SK-N-SH (cell line): ENCODE data around the gene TPCN2. TPM values are rescaled to one million over a fixed set of nuclear protein-coding genes. Genes with fewer than 3 reads are reported as not detected.

Experiments used
- CTCF ChIA-PET: fragments of 300-600, 350-600 bp; formaldehyde crosslinking; extraction: SDS; loops from one replicate; lab custom pipeline; 2021; lab: Yijun Ruan, JAX
- POLR2A ChIA-PET: fragments of 350-600 bp; sonication (Branson Sonifier 250); formaldehyde crosslinking; extraction: SDS; loops from one replicate; lab custom pipeline; 2020; ENCODE audit warnings: antibody characterized with exemption, inconsistent platforms; lab: Yijun Ruan, JAX
- DNase-seq: peaks from one replicate; pipeline ENCODE4 v3.0.0; 2012
- H2AFZ ChIP-seq: fragments of 200-600 bp; sonication (generic); 2 replicates; pipeline ENCODE4 v1.8.1; 2016; ENCODE audit warnings: antibody characterized with exemption, mild to moderate bottlenecking, low read depth
- H3F3A ChIP-seq: fragments of 200-600 bp; sonication (generic); replicated peaks from 2 replicates; pipeline ENCODE3; 2016; ENCODE audit warnings: antibody characterized with exemption, mild to moderate bottlenecking; ENCODE audit not compliant: insufficient read depth
- H3K27ac ChIP-seq, 2 experiments: fragments of 200-500 bp in 1 of 2; fragments of 200-600 bp in 1 of 2; sonication (Bioruptor generic) in 1 of 2; sonication (generic), shearing (Covaris generic) in 1 of 2; 2 replicates each; pipeline versions ENCODE4 v1.5.1 to v1.6.1; 2014 to 2016; ENCODE audit warnings: low read depth in 2 of 2, inconsistent platforms in 1 of 2, low read length in 1 of 2, mild to moderate bottlenecking in 1 of 2, mixed read lengths in 1 of 2
- H3K27me3 ChIP-seq: fragments of 200-600 bp; sonication (generic), shearing (Covaris generic); 2 replicates; pipeline ENCODE4 v1.6.1; 2016; ENCODE audit warnings: mixed run types; ENCODE audit not compliant: insufficient read depth
- H3K36me3 ChIP-seq, 2 experiments: fragments of 200-500 bp in 1 of 2; fragments of 200-600 bp in 1 of 2; sonication (Bioruptor generic) in 1 of 2; sonication (generic) in 1 of 2; replicated peaks in 1 of 2; 2 replicates each; pipeline versions ENCODE3 to v1.5.1; 2014 to 2016; ENCODE audit warnings: low read length in 1 of 2, mild to moderate bottlenecking in 1 of 2; ENCODE audit not compliant: insufficient read depth in 2 of 2, control insufficient read depth in 1 of 2
- H3K4me1 ChIP-seq, 2 experiments: fragments of 200-500 bp in 1 of 2; fragments of 200-600 bp in 1 of 2; sonication (Bioruptor generic) in 1 of 2; sonication (generic), shearing (Covaris generic) in 1 of 2; 2 replicates each; pipeline versions ENCODE4 v1.5.1 to v1.6.1; 2014 to 2016; ENCODE audit warnings: low read depth in 1 of 2, low read length in 1 of 2, mixed run types in 1 of 2; ENCODE audit not compliant: insufficient read depth in 2 of 2, control insufficient read depth in 1 of 2
- H3K4me2 ChIP-seq: fragments of 200-600 bp; sonication (generic), shearing (Covaris generic); 2 replicates; pipeline ENCODE4 v1.6.1; 2017; ENCODE audit warnings: mixed run types
- H3K4me3 ChIP-seq, 2 experiments: fragments of 200-500 bp in 1 of 2; fragments of 200-600 bp in 1 of 2; sonication (Bioruptor generic) in 1 of 2; sonication (generic), shearing (Covaris generic) in 1 of 2; 2 replicates each; pipeline versions ENCODE4 v1.5.1 to v1.8.1; 2014 to 2016; ENCODE audit warnings: low read depth in 2 of 2, inconsistent platforms in 1 of 2, low read length in 1 of 2, mild to moderate bottlenecking in 1 of 2, mixed read lengths in 1 of 2, moderate library complexity in 1 of 2
- H3K79me2 ChIP-seq: fragments of 200-600 bp; sonication (generic); 2 replicates; pipeline ENCODE4 v1.8.1; 2017; ENCODE audit warnings: mild to moderate bottlenecking; ENCODE audit not compliant: insufficient read depth
- H3K9ac ChIP-seq: fragments of 200-600 bp; sonication (generic); 2 replicates; pipeline ENCODE4 v1.6.1; 2017; ENCODE audit warnings: mixed run types
- H3K9me2 ChIP-seq: fragments of 200-600 bp; sonication (generic); 2 replicates; pipeline ENCODE4 v1.6.1; 2017; ENCODE audit warnings: mixed run types
- H3K9me3 ChIP-seq: fragments of 200-600 bp; sonication (generic); 2 replicates; pipeline ENCODE4 v1.6.1; 2017; ENCODE audit warnings: mixed run types, mild to moderate bottlenecking, moderate library complexity
- H4K20me1 ChIP-seq: fragments of 200-600 bp; sonication (generic); 2 replicates; pipeline ENCODE4 v1.6.1; 2017; ENCODE audit warnings: mild to moderate bottlenecking, mixed run types; ENCODE audit not compliant: insufficient read depth
- ELF1 ChIP-seq: IDR thresholded peaks from 2 replicates; pipeline ENCODE4 v1.4.0; 2012
- EZH2phosphoT487 ChIP-seq: fragments of 200-600 bp; sonication (generic); IDR thresholded peaks from 2 replicates; pipeline ENCODE4 v1.6.1; 2017; ENCODE audit warnings: low read depth, mixed run types, mild to moderate bottlenecking, antibody characterized with exemption, moderate library complexity, borderline replicate concordance
- FOXJ3 ChIP-seq: sonication (generic); formaldehyde crosslinking; IDR thresholded peaks from 2 replicates; pipeline ENCODE4 v1.5.1; 2020; ENCODE audit warnings: mild to moderate bottlenecking, missing genetic modification reagents
- FOXM1 ChIP-seq: IDR thresholded peaks from 2 replicates; pipeline ENCODE4 v1.4.0; 2012; ENCODE audit warnings: low read depth, mild to moderate bottlenecking
- GABPA ChIP-seq: IDR thresholded peaks from 2 replicates; pipeline ENCODE4 v1.4.0; 2012; ENCODE audit warnings: low read depth, mild to moderate bottlenecking
- GATA2 ChIP-seq: sonication (generic); formaldehyde crosslinking; IDR thresholded peaks from 2 replicates; pipeline ENCODE4 v1.5.0; 2020; ENCODE audit warnings: mild to moderate bottlenecking, missing genetic modification reagents
- MEF2A ChIP-seq: IDR thresholded peaks from 2 replicates; pipeline ENCODE4 v1.4.0; 2012; ENCODE audit warnings: low read depth, borderline replicate concordance
- RXRA ChIP-seq: IDR thresholded peaks from 2 replicates; pipeline ENCODE4 v1.4.0; 2012; ENCODE audit warnings: low read depth, mild to moderate bottlenecking, borderline replicate concordance
- TCF12 ChIP-seq: IDR thresholded peaks from 2 replicates; pipeline ENCODE4 v1.4.0; 2012
- YY1 ChIP-seq: IDR thresholded peaks from 2 replicates; pipeline ENCODE4 v1.4.0; 2012; ENCODE audit warnings: low read depth, mild to moderate bottlenecking
- WGBS: methylation state at CpG from one replicate; pipeline ENCODE4 v1.1.6; 2017; ENCODE audit warnings: low lambda C conversion rate; 5-methylcytosine and 5-hydroxymethylcytosine counted together
- polyA plus RNA-seq, 3 experiments: library from polyadenylated mRNA; depleted of rRNA; stranded (reverse); fragments of >200 nt; gene quantifications; 2 replicates each; pipeline ENCODE4 v1.2.3, GENCODE V29; 2012
- TF ChIP-seq, protein P1 (sequence below): fragments of 200-600 bp; sonication (generic); IDR thresholded peaks from 2 replicates; pipeline ENCODE4 v1.6.1; 2017; ENCODE audit warnings: antibody characterized with exemption, mild to moderate bottlenecking, moderate library complexity
- TF ChIP-seq, protein P2 (sequence below): fragments of 150-350 bp; IDR thresholded peaks from 2 replicates; pipeline ENCODE4 v1.6.1; 2016; ENCODE audit warnings: mild to moderate bottlenecking, low read depth, low read length
- TF ChIP-seq, protein P3 (sequence below): IDR thresholded peaks from 2 replicates; pipeline ENCODE4 v1.6.1; 2012; ENCODE audit warnings: mild to moderate bottlenecking, low read depth, low read length, moderate library complexity

The TPCN2 gene
- polyA plus RNA-seq, 1 of the 3 experiments (the other 2 are of a cell fraction): 8.7 TPM

DNA sequence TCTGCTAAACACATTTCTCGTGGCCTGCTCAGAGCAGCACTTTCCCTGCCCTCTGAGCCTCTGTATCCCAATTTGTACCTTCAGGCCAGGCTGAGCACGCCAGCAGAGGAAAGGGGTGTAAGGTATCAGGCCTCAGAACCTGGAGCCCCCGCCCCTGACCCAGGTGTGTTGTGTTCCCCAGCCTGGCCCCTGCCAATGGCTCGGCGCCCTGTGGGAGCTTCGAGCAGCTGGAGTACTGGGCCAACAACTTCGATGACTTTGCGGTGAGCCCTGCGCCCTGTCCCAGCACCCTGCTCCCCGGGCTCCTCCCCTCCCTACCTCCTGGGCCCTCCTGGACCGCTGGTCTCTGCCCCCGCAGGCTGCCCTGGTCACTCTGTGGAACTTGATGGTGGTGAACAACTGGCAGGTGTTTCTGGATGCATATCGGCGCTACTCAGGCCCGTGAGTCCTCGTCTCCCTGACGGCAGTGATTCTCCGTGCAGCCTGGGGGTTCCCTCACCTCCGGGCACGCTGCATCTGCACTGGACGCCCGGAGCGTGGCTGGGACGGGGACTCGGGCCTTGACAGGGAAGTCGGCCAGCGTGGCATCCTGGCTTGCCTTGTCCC is 36.9 kb downstream of the TPCN2 start:
- no peak for DNase-seq
- no peaks in the 10 kb centered on the region for H3K27me3 ChIP-seq
- no peaks in the 10 kb centered on the region for H3K79me2 ChIP-seq
- no peaks in the 10 kb centered on the region for H3K9me3 ChIP-seq
- H3K4me2 ChIP-seq: no peak overlapping the region
- H3K4me3 ChIP-seq: no peak overlapping the region
- TF ChIP-seq GATA2 (CRISPR knock-in tag) (no peak), MEF2A (no peak), YY1 (no peak)
- TF ChIP-seq, protein P1, sequence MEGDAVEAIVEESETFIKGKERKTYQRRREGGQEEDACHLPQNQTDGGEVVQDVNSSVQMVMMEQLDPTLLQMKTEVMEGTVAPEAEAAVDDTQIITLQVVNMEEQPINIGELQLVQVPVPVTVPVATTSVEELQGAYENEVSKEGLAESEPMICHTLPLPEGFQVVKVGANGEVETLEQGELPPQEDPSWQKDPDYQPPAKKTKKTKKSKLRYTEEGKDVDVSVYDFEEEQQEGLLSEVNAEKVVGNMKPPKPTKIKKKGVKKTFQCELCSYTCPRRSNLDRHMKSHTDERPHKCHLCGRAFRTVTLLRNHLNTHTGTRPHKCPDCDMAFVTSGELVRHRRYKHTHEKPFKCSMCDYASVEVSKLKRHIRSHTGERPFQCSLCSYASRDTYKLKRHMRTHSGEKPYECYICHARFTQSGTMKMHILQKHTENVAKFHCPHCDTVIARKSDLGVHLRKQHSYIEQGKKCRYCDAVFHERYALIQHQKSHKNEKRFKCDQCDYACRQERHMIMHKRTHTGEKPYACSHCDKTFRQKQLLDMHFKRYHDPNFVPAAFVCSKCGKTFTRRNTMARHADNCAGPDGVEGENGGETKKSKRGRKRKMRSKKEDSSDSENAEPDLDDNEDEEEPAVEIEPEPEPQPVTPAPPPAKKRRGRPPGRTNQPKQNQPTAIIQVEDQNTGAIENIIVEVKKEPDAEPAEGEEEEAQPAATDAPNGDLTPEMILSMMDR: no peak
- WGBS: 93% methylated on average over 15 of the region's 27 CpGs
- H3K4me1 ChIP-seq: peaks cover 0 to 8% of the 10 kb centered on the region in 2 experiments; a peak in 3 of 4 replicates
- peaks cover 6% of the 10 kb centered on the region for H3F3A ChIP-seq
- POLR2A ChIA-PET: no interaction called here
- H3K9ac ChIP-seq: no peak overlapping the region
- CTCF ChIA-PET: interaction anchor here (5.8 kb wide), 1 partner anchor 14 kb away, joined by 49 read pairs; no protein-coding TSS in a partner anchor
- H3K27ac ChIP-seq: no peak overlapping the region
- H4K20me1 ChIP-seq: peaks cover 6% of the 10 kb centered on the region
- H2AFZ ChIP-seq: no peak overlapping the region
- H3K36me3 ChIP-seq: peaks cover 0 to 20% of the 10 kb centered on the region in 2 experiments
- no peaks in the 10 kb centered on the region for H3K9me2 ChIP-seq

DNA sequence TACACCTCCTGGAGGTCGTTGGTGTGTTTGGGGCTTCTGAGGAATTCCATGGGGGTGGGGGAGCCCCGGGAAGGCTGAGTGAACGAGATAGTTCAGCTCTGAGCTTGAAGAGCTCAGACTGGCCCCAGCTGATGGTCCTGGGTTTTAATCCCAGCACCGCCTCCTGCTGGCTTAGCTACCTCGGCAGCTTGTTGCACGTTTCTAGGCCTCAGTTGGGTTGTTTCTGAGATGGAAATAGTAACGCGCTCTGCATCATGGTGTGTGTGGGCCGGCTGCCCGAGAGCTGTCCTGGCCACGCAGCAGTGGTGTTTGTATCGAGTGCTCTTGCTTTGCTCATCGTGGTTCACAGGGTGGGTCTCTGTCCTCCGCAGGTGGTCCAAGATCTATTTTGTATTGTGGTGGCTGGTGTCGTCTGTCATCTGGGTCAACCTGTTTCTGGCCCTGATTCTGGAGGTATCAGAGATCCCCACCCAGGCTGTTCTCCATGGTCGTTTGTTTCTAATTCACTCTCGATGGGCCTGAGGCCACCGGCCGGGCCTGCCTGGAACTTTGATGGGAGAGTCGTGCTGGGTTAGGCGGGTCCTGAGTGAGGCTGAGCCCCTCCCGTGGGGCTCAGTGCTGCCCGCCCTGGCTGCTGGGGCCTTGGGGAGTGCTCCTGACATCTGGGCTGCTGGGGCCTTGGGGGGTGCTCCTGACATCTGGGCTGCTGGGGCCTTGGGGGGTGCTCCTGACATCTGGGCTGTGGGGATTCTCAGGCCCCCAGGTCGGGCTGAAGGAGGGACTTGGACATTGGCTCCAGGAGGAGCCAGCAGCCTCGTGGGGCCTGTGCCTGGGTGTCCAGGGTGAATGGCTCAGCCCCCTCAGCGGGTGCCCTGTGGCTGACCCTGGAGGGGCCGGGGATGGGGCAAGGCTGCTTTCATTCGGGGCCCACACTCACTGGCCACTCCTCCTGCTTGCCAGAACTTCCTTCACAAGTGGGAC is 37.7 kb downstream of the TPCN2 start:
- H3K9ac ChIP-seq: no peak overlapping the region
- TF ChIP-seq, protein P2, sequence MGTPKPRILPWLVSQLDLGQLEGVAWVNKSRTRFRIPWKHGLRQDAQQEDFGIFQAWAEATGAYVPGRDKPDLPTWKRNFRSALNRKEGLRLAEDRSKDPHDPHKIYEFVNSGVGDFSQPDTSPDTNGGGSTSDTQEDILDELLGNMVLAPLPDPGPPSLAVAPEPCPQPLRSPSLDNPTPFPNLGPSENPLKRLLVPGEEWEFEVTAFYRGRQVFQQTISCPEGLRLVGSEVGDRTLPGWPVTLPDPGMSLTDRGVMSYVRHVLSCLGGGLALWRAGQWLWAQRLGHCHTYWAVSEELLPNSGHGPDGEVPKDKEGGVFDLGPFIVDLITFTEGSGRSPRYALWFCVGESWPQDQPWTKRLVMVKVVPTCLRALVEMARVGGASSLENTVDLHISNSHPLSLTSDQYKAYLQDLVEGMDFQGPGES: no peak
- TF ChIP-seq FOXM1: no peak
- no peak for TF ChIP-seq YY1
- no peak for TF ChIP-seq GABPA
- TF ChIP-seq, protein P3, sequence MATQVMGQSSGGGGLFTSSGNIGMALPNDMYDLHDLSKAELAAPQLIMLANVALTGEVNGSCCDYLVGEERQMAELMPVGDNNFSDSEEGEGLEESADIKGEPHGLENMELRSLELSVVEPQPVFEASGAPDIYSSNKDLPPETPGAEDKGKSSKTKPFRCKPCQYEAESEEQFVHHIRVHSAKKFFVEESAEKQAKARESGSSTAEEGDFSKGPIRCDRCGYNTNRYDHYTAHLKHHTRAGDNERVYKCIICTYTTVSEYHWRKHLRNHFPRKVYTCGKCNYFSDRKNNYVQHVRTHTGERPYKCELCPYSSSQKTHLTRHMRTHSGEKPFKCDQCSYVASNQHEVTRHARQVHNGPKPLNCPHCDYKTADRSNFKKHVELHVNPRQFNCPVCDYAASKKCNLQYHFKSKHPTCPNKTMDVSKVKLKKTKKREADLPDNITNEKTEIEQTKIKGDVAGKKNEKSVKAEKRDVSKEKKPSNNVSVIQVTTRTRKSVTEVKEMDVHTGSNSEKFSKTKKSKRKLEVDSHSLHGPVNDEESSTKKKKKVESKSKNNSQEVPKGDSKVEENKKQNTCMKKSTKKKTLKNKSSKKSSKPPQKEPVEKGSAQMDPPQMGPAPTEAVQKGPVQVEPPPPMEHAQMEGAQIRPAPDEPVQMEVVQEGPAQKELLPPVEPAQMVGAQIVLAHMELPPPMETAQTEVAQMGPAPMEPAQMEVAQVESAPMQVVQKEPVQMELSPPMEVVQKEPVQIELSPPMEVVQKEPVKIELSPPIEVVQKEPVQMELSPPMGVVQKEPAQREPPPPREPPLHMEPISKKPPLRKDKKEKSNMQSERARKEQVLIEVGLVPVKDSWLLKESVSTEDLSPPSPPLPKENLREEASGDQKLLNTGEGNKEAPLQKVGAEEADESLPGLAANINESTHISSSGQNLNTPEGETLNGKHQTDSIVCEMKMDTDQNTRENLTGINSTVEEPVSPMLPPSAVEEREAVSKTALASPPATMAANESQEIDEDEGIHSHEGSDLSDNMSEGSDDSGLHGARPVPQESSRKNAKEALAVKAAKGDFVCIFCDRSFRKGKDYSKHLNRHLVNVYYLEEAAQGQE: no peak
- no peak for TF ChIP-seq RXRA
- no peak for TF ChIP-seq MEF2A
- no peak for TF ChIP-seq ELF1
- no peak for TF ChIP-seq EZH2phosphoT487
- TF ChIP-seq, protein P1: no peak
- TF ChIP-seq TCF12: no peak
- TF ChIP-seq FOXJ3 (CRISPR knock-in tag): no peak
- TF ChIP-seq, all 33 proteins: peak for 0
- Histone ChIP-seq H3K4me2 (no peak overlapping the region), H3K27me3 (no peaks in the 10 kb centered on the region), H4K20me1 (peaks cover 6% of the 10 kb centered on the region), H3K9me3 (no peaks in the 10 kb centered on the region), H3K27ac (no peak overlapping the region), H3K36me3 (peaks cover under 1 to 20% of the 10 kb centered on the region in 2 experiments), H3K4me3 (no peak overlapping the region), H3K9me2 (no peaks in the 10 kb centered on the region), H3F3A (peaks cover 6% of the 10 kb centered on the region), H2AFZ (no peak overlapping the region), H3K79me2 (no peaks in the 10 kb centered on the region), H3K4me1 (peaks cover 0 to 7% of the 10 kb centered on the region in 2 experiments; a peak in 3 of 4 replicates)
- 95% methylated on average over 15 of the region's 28 CpGs for WGBS
- ChIA-PET CTCF (interaction anchor here (1.1 to 5.8 kb wide), 4 partner anchors 13 to 584 kb away, joined by 3 to 49 read pairs (median 4); no protein-coding TSS in a partner anchor), POLR2A (no interaction called here)
- no peak for DNase-seq
